ENCODE measurements around the gene EREG.

Gene EREG

DNA sequence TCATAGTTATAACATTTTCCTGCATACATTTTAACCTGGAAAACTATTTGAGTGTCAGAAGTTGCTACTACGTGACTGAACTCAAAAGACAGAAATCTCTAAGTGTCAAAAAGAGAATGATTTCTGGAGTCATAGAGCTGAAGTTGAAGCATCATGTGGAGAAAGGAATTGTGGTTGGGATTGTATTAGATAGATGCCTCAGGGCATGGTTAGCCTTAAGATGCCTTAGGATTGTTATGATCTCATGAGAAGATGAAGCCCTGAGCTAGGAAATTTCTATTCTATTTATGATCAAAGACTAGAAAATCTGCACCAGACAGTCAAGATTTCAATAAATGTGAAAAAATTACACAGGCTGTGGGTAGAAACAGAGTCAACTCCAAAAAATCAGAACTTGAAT, 36.4 kb upstream of the EREG start:
- TF ChIP-seq, protein P1, sequence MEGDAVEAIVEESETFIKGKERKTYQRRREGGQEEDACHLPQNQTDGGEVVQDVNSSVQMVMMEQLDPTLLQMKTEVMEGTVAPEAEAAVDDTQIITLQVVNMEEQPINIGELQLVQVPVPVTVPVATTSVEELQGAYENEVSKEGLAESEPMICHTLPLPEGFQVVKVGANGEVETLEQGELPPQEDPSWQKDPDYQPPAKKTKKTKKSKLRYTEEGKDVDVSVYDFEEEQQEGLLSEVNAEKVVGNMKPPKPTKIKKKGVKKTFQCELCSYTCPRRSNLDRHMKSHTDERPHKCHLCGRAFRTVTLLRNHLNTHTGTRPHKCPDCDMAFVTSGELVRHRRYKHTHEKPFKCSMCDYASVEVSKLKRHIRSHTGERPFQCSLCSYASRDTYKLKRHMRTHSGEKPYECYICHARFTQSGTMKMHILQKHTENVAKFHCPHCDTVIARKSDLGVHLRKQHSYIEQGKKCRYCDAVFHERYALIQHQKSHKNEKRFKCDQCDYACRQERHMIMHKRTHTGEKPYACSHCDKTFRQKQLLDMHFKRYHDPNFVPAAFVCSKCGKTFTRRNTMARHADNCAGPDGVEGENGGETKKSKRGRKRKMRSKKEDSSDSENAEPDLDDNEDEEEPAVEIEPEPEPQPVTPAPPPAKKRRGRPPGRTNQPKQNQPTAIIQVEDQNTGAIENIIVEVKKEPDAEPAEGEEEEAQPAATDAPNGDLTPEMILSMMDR (IDR thresholded peaks at IDR 0.05; ENCODE audit: low read depth, low read length, poor library complexity, severe bottlenecking) = no peak
- TF ChIP-seq EZH2phosphoT487 (IDR thresholded peaks at IDR 0.05; ENCODE audit: borderline replicate concordance, low read length) = no peak
- H3K36me3 ChIP-seq (ENCODE audit: control insufficient read depth, low read length) = no peaks in the 10 kb centered on the region
- H3K9me3 ChIP-seq (ENCODE audit: control insufficient read depth, insufficient read depth, low read length) = no peaks in the 10 kb centered on the region
- H3F3A ChIP-seq (ENCODE audit: control insufficient read depth, insufficient read depth) = no peaks in the 10 kb centered on the region
- H3K9me2 ChIP-seq (replicated peaks; ENCODE audit: control insufficient read depth, low read length) = no peaks in the 10 kb centered on the region
- H4K20me1 ChIP-seq (ENCODE audit: control insufficient read depth, insufficient read depth, low read depth, low read length) = no peaks in the 10 kb centered on the region
- H3K4me3 ChIP-seq (ENCODE audit: low read length) = no peak overlapping the region
- no peak overlapping the region for H3K27ac ChIP-seq (ENCODE audit: low read depth, low read length)
- no peaks in the 10 kb centered on the region; the same call in 1 of the 2 replicates for H3K4me1 ChIP-seq (ENCODE audit: control insufficient read depth, low read length)
- H3K4me2 ChIP-seq (ENCODE audit: low read length) = no peak overlapping the region
- peaks cover 11% of the 10 kb centered on the region for H3K27me3 ChIP-seq (ENCODE audit: control insufficient read depth, low read length)
- H3K79me2 ChIP-seq (ENCODE audit: control insufficient read depth, low read length) = no peaks in the 10 kb centered on the region

DNA sequence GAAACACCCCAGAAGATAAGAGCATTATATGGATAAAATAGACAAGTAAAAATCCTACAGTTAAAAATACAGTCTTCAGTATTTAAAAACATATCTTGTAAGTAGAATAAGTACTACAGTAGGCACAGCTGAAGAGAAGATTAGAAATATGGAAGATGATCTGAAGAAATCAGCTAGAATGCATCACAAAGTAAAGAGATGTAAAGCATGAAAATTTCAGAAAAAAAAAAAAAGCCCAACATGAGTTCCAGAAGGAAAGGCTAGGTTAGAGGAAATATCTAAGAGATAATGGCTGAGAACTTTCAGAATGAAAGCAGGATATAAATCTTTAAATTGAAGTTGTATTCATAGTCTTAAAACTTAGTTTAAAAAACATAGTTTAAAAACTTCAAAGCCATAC, 35.6 kb upstream of the EREG start:
- no peaks in the 10 kb centered on the region for H3K79me2 ChIP-seq (ENCODE audit: control insufficient read depth, low read length)
- no peaks in the 10 kb centered on the region for H3K9me2 ChIP-seq (replicated peaks; ENCODE audit: control insufficient read depth, low read length)
- H3K36me3 ChIP-seq (ENCODE audit: control insufficient read depth, low read length) = no peaks in the 10 kb centered on the region
- no peak overlapping the region for H3K4me3 ChIP-seq (ENCODE audit: low read length)
- peaks cover 8% of the 10 kb centered on the region for H3K27me3 ChIP-seq (ENCODE audit: control insufficient read depth, low read length)
- TF ChIP-seq, protein P1 (IDR thresholded peaks at IDR 0.05; ENCODE audit: low read depth, low read length, poor library complexity, severe bottlenecking) = no peak
- TF ChIP-seq EZH2phosphoT487 (IDR thresholded peaks at IDR 0.05; ENCODE audit: borderline replicate concordance, low read length) = no peak
- H3K4me1 ChIP-seq (ENCODE audit: control insufficient read depth, low read length) = peaks cover 4% of the 10 kb centered on the region; the same call in 1 of the 2 replicates
- no peaks in the 10 kb centered on the region for H3F3A ChIP-seq (ENCODE audit: control insufficient read depth, insufficient read depth)
- H3K9me3 ChIP-seq (ENCODE audit: control insufficient read depth, insufficient read depth, low read length) = no peaks in the 10 kb centered on the region
- H3K4me2 ChIP-seq (ENCODE audit: low read length) = no peak overlapping the region
- H4K20me1 ChIP-seq (ENCODE audit: control insufficient read depth, insufficient read depth, low read depth, low read length) = no peaks in the 10 kb centered on the region
- H3K27ac ChIP-seq (ENCODE audit: low read depth, low read length) = no peak overlapping the region

DNA sequence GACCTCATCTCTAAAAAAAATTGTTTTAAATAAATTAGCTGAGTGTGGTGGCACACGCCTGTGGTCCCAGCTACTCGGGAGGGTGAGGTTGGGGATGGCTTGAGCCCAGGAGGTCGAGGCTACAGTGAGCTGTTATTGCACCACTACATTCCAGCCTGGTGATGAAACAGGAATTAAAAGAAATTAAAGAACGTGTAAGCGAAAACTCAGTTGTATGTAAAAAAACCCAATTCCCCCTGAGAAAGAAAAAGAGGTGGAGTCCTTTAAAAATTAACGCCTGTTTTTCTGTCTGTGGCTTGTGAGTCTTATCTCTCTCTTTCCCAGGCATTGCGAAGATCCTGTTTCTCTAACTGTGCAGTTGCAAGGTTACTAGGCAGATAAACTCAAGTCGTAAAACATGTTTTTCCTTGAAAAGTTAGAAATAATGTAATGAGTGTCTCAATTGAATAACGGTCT, 34.6 kb upstream of the EREG start:
- no peaks in the 10 kb centered on the region for H4K20me1 ChIP-seq (ENCODE audit: control insufficient read depth, insufficient read depth, low read depth, low read length)
- H3K4me3 ChIP-seq (ENCODE audit: low read length) = no peak overlapping the region
- peaks cover 4% of the 10 kb centered on the region for H3K4me1 ChIP-seq (ENCODE audit: control insufficient read depth, low read length)
- H3K4me2 ChIP-seq (ENCODE audit: low read length) = no peak overlapping the region
- H3K79me2 ChIP-seq (ENCODE audit: control insufficient read depth, low read length) = no peaks in the 10 kb centered on the region
- no peaks in the 10 kb centered on the region for H3K36me3 ChIP-seq (ENCODE audit: control insufficient read depth, low read length)
- H3F3A ChIP-seq (ENCODE audit: control insufficient read depth, insufficient read depth) = no peaks in the 10 kb centered on the region
- no peaks in the 10 kb centered on the region for H3K9me3 ChIP-seq (ENCODE audit: control insufficient read depth, insufficient read depth, low read length)
- 0 out of 2 replicates have a peak, but pooled peaks cover 6% of the 10 kb centered on the region for H3K27me3 ChIP-seq (ENCODE audit: control insufficient read depth, low read length)
- no peak overlapping the region for H3K27ac ChIP-seq (ENCODE audit: low read depth, low read length)
- H3K9me2 ChIP-seq (replicated peaks; ENCODE audit: control insufficient read depth, low read length) = no peaks in the 10 kb centered on the region
- no peak for TF ChIP-seq EZH2phosphoT487 (IDR thresholded peaks at IDR 0.05; ENCODE audit: borderline replicate concordance, low read length)
- TF ChIP-seq, protein P1 (IDR thresholded peaks at IDR 0.05; ENCODE audit: low read depth, low read length, poor library complexity, severe bottlenecking) = no peak
